Duodenal mucosa (tissue), 2 donors: ENCODE measurements around the gene CLIC4.
"Not testable (repeated sequence)": the region's sequence is repeated elsewhere in the genome, so short reads cannot be mapped to it uniquely, and the experiment has no call there.

ENCODE experiments used
- H3K27ac ChIP-seq: one replicate; pipeline ENCODE4 v1.7.0; 2013; ENCODE audit warnings: low read depth, low read length
- H3K27me3 ChIP-seq, 2 donors: one replicate each; pipeline ENCODE4 v1.7.0; 2013; ENCODE audit warnings: low read length in 2 of 2, control low read depth in 1 of 2; ENCODE audit not compliant: insufficient read depth in 2 of 2, control insufficient read depth in 1 of 2
- H3K36me3 ChIP-seq, 2 donors: one replicate each; pipeline ENCODE4 v1.7.0; 2013; ENCODE audit warnings: low read length in 2 of 2, control low read depth in 1 of 2; ENCODE audit not compliant: insufficient read depth in 2 of 2, control insufficient read depth in 1 of 2
- H3K4me1 ChIP-seq, 2 donors: one replicate each; pipeline ENCODE4 v1.7.0; 2013; ENCODE audit warnings: low read length in 2 of 2, control low read depth in 1 of 2; ENCODE audit not compliant: insufficient read depth in 2 of 2, control insufficient read depth in 1 of 2
- H3K4me3 ChIP-seq, 2 donors: one replicate each; pipeline ENCODE4 v1.7.0; 2013; ENCODE audit warnings: low read length in 2 of 2, low read depth in 1 of 2
- H3K9ac ChIP-seq, 2 donors: one replicate each; pipeline ENCODE4 v1.7.0; 2013; ENCODE audit warnings: low read length in 2 of 2, low read depth in 1 of 2
- H3K9me3 ChIP-seq, 2 donors: one replicate each; pipeline ENCODE4 v1.7.0; 2013; ENCODE audit warnings: low read length in 2 of 2, control low read depth in 1 of 2; ENCODE audit not compliant: control insufficient read depth in 1 of 2

The CLIC4 gene

DNA sequence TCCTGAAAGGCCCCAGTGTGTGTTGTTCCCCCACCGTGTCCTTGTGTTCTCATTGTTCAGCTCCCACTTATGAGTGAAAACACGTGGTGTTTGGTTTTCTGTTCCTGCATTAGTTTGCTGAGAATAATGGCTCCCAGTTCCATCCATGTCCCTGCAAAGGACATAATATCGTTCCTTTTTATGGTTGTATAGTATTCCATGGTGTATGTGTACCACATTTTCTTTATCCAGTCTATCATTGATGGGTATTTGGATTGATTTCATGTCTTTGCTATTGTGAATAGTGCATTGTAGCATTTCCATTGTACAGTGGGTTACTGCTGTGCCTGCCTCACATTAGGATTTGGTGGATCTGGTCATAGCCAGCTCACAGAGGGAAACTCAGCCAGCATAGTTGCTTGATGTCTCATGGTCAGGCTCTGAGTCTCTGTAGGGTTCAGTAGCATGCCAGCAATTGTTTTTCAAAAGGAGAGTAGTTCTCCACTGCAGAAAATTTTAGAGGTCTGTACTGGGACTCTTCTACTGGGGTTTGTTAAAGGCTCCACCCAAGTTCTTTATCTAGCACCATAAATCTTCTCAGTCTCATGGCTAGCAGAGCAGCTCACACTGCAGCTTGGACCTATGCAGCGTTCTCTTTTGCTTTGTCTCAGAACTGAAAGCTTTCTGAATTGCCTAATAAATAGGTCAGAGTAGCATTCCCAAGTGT, 143.9 kb downstream of the CLIC4 start:
- H3K27me3 ChIP-seq = no peaks in the 10 kb centered on the region
- no peaks in the 10 kb centered on the region for H3K36me3 ChIP-seq
- peaks cover 9 to 26% of the 10 kb centered on the region in 2 donors for H3K4me1 ChIP-seq
- no peak overlapping the region for H3K27ac ChIP-seq
- H3K4me3 ChIP-seq = no peak overlapping the region
- H3K9ac ChIP-seq = no peak overlapping the region
- H3K9me3 ChIP-seq = no peaks in the 10 kb centered on the region

DNA sequence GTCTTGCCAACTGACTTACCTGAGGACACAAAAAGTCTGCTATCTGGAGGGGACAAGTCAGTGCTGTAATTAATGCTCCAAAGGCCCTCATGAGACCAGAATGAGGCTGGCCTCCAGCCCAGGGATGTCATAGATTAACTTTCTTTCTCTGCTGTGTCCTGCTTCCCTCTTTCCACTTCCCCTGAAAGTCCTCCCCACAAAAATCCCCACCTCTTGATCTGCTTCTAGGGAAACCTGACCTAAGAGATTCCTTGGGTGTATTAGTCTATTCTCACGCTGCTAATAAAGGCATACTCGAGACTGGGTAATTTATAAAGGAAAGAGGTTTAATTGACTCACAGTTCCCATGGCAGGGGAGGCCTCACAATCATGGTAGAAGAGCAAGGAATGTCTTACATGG, 145.6 kb downstream of the CLIC4 start:
- Histone ChIP-seq H3K4me1 (peaks cover 9 to 26% of the 10 kb centered on the region in 2 donors), H3K9ac (no peak overlapping the region), H3K27ac (no peak overlapping the region), H3K9me3 (no peaks in the 10 kb centered on the region), H3K27me3 (no peaks in the 10 kb centered on the region), H3K36me3 (no peaks in the 10 kb centered on the region), H3K4me3 (no peak overlapping the region)

DNA sequence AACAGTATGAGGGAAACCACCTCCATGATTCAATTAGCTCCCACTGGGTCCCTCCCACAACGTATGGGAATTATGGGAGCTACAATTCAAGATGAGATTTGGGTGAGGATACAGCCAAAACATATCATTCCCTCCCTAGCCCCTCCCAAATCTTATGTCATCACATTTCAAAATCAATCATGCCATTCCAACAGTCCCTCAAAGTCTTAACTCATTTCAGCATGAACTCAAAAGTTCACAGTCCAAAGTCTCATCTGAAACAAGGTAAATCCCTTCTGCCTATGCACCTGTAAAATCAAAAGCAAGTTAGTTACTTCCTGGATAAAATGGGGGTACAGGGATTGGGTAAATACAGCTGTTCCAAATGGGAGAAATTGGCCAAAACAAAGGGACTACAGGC, 146.1 kb downstream of the CLIC4 start:
- H3K27ac ChIP-seq, H3K27me3 ChIP-seq, H3K4me3 ChIP-seq, H3K9ac ChIP-seq, H3K9me3 ChIP-seq, H3K36me3 ChIP-seq: not testable (repeated sequence)
- peaks cover 9 to 26% of the 10 kb centered on the region in 2 donors for H3K4me1 ChIP-seq

DNA sequence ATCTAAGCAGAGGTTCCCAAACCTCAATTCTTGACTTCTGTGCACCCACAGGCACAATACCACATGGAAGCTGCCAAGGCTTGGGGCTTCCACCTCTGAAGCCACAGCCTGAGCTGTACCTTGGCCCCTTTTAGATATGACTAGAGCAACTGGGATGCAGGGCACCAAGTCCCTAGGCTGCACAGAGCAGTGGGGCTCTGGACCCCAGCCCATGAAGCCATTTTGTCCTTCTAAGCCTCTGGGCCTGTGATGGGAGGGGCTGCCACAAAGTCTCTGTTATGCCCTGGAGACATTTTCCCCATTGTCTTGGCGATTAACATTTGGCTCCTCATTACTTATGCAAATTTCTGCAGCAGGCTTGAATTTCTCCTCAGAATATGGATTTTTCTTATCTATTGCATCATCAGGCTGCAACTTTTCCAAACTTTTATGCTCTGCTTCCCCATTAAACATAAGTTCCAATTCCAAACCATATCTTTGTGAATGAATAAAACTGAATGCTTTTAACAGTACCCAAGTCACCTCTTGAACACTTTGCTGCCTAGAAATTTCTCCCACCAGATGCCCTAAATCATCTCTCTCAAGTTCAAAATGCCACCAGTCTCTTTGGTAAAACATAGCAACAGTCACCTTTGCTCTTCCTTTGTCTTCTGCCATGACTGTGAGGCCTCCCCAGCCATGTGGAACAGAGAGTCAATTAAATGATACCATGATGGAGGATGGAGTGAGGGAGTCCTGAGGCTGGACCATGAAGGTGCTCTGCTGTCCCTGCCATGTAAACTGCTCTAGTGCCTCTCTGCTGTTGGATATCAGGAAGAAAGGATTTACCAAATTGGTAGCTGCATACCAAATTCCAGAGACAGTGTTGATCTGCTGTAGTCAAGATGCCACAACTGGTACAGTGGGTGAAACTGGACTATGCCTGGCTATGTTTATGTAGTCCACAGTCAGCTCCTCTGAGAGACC, 147.2 kb downstream of the CLIC4 start:
- H3K27ac ChIP-seq = no peak overlapping the region

DNA sequence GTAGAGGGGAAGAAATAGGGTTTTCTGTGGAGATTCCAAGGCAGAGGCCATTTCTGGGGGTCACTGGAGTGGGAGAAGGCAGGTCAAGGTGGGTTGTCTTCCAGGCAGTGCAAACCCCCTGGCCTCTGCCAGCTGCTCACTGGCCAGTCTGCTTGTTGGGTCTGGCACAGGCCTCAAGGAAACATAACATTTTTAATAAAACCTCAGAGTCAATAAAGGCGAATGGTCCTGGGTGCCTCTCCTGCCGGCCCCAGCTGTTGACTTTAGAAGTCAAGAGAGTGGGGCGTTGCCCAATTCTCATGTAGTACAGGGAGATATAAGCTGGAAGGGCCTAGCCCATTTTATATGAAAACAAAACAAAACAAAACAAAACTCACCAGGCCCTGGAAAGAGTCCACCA, 148.2 kb downstream of the CLIC4 start:
- H3K27ac ChIP-seq = no peak overlapping the region
- H3K27me3 ChIP-seq = no peaks in the 10 kb centered on the region
- no peaks in the 10 kb centered on the region for H3K36me3 ChIP-seq
- H3K9me3 ChIP-seq = no peaks in the 10 kb centered on the region
- H3K4me1 ChIP-seq = peaks cover 21 to 41% of the 10 kb centered on the region in 2 donors
- H3K4me3 ChIP-seq = no peak overlapping the region
- no peak overlapping the region for H3K9ac ChIP-seq

More for the DNA sequence above, 147.2 kb downstream of the CLIC4 start:
- H3K9me3 ChIP-seq = no peaks in the 10 kb centered on the region
- no peaks in the 10 kb centered on the region for H3K27me3 ChIP-seq
- no peak overlapping the region for H3K9ac ChIP-seq
- H3K4me3 ChIP-seq = no peak overlapping the region
- no peaks in the 10 kb centered on the region for H3K36me3 ChIP-seq
- H3K4me1 ChIP-seq = peaks cover 11 to 31% of the 10 kb centered on the region in 2 donors
